Caco-2 (cell line): Measurements from ENCODE around the gene EDN1. TPM values are rescaled to one million over a fixed set of nuclear protein-coding genes. Genes with fewer than 3 reads are reported as not detected.
"Not testable (repeated sequence)": the region's sequence is repeated elsewhere in the genome, so short reads cannot be mapped to it uniquely, and the experiment has no call there.

Experiments used
- BruUV-seq: library from RNA; stranded (reverse); fragments of 400-500 nt; replicated peaks from 2 replicates; lab custom pipeline; 2021; lab: Mats Ljungman, UMichigan
- CTCF ChIA-PET: fragments of 300-600 bp; sonication (Branson Sonifier 250); formaldehyde crosslinking; loops from one replicate; lab custom pipeline; 2022; ENCODE audit warnings: antibody characterized with exemption; lab: Charles Lee
- POLR2A ChIA-PET: fragments of 300-600 bp; sonication (Branson Sonifier 250); formaldehyde crosslinking; loops from one replicate; lab custom pipeline; 2022; ENCODE audit warnings: antibody characterized with exemption; lab: Charles Lee
- DNase-seq, 2 experiments: peaks; one replicate each; pipeline versions ENCODE4 v3.0.0 to v3.0.0-alpha.2; 2020 to 2022
- H3K27me3 ChIP-seq: replicated peaks from 2 replicates; pipeline ENCODE4 v1.6.0; 2011; ENCODE audit warnings: low read length; ENCODE audit not compliant: control insufficient read depth, insufficient read depth
- H3K36me3 ChIP-seq: 2 replicates; pipeline ENCODE4 v1.5.1; 2011; ENCODE audit warnings: low read length; ENCODE audit not compliant: control insufficient read depth, insufficient read depth
- H3K4me1 ChIP-seq: fragments of 250-450 bp; sonication (Bioruptor Pico); 2 replicates; pipeline ENCODE4 v1.5.1; 2020; ENCODE audit warnings: mild to moderate bottlenecking
- H3K4me3 ChIP-seq: 2 replicates; pipeline ENCODE4 v1.5.1; 2011; ENCODE audit warnings: low read depth, mild to moderate bottlenecking, control low read depth, low read length
- H3K9me3 ChIP-seq: fragments of 250-450 bp; sonication (Bioruptor Pico); 2 replicates; pipeline ENCODE4 v1.5.1; 2020; ENCODE audit warnings: mild to moderate bottlenecking, moderate library complexity
- H3K27ac Mint-ChIP-seq: one replicate; pipeline ENCODE4 v1.8.0; 2022; ENCODE audit warnings: mixed read lengths; ENCODE audit not compliant: unreplicated experiment
- H3K27me3 Mint-ChIP-seq: one replicate; pipeline ENCODE4 v1.8.0; 2022; ENCODE audit warnings: mixed read lengths; ENCODE audit not compliant: insufficient read depth, unreplicated experiment
- H3K36me3 Mint-ChIP-seq: one replicate; pipeline ENCODE4 v1.8.0; 2022; ENCODE audit warnings: mild to moderate bottlenecking, mixed read lengths; ENCODE audit not compliant: insufficient read depth, unreplicated experiment
- H3K4me1 Mint-ChIP-seq: one replicate; pipeline ENCODE4 v1.8.0; 2022; ENCODE audit warnings: low read depth, mixed read lengths; ENCODE audit not compliant: unreplicated experiment
- H3K4me3 Mint-ChIP-seq: one replicate; pipeline ENCODE4 v1.8.0; 2022; ENCODE audit warnings: mild to moderate bottlenecking, moderate library complexity, mixed read lengths; ENCODE audit not compliant: unreplicated experiment
- H3K9me3 Mint-ChIP-seq: one replicate; pipeline ENCODE4 v1.8.0; 2022; ENCODE audit warnings: mixed read lengths; ENCODE audit not compliant: unreplicated experiment
- CTCF ChIP-seq, 2 experiments: fragments of 200-600 bp in 1 of 2; IDR thresholded peaks; 1 replicate in 1 of 2; 2 replicates in 1 of 2; pipeline versions ENCODE4 v1.5.1 to v1.8.0; 2011 to 2022; ENCODE audit warnings: antibody characterized with exemption in 1 of 2, control low read depth in 1 of 2, inconsistent platforms in 1 of 2, low read depth in 1 of 2, low read length in 1 of 2, mild to moderate bottlenecking in 1 of 2, moderate library complexity in 1 of 2; ENCODE audit not compliant: insufficient read depth in 1 of 2, severe bottlenecking in 1 of 2, unreplicated experiment in 1 of 2
- intact Hi-C: fragments of 100-400 bp; cut with micrococcal nuclease; formaldehyde crosslinking; loops from one replicate; pipeline ENCODE4 v1.10.0; 2022; ENCODE audit not compliant: unreplicated experiment
- total RNA-seq: library from RNA; stranded (reverse); gene quantifications from 2 replicates; pipeline ENCODE4 v1.2.3, GENCODE V29; 2022

EDN1 gene
- total RNA-seq, 1 experiment from 2014 or later = 14.0 TPM

GRCh38 chr6:12331951-12332749 is 42.0 kb downstream of the EDN1 start:
- Histone ChIP-seq H3K36me3 (no peaks in the 10 kb centered on the region), H3K4me1 (peaks cover 44% of the 10 kb centered on the region), H3K4me3 (no peak overlapping the region), H3K9me3 (peaks cover 5% of the 10 kb centered on the region), H3K27me3 (no peaks in the 10 kb centered on the region; the same call in 1 of the 2 replicates)
- intact Hi-C loops = loop anchor here (1.0 to 2.0 kb wide), 6 partner anchors 8 to 271 kb away; no protein-coding TSS in a partner anchor
- Mint-ChIP-seq H3K4me3 (peak overlapping the region; percentile 34), H3K27ac (peak overlapping the region; percentile 91), H3K27me3 (no peaks in the 10 kb centered on the region), H3K9me3 (peaks cover 11% of the 10 kb centered on the region), H3K4me1 (peaks cover 54% of the 10 kb centered on the region), H3K36me3 (peaks cover 24% of the 10 kb centered on the region)
- TSS peak; percentile 93 for BruUV-seq
- ChIA-PET POLR2A (interaction anchor here (1.0 to 1.3 kb wide), 5 partner anchors 12 to 41 kb away, joined by 3 to 15 read pairs (median 5); partner anchors contain the start of gene EDN1), CTCF (interaction anchor here (0.6 to 1.8 kb wide), 6 partner anchors 27 to 172 kb away, joined by 3 to 9 read pairs (median 4); partner anchors contain the start of gene EDN1)
- no peak for TF ChIP-seq CTCF (IDR thresholded peaks at IDR 0.05; ENCODE audit: insufficient read depth in 1 of 2, low read depth in 1 of 2, low read length in 1 of 2, severe bottlenecking in 1 of 2, unreplicated experiment in 1 of 2)
- DNase-seq = peak; percentile 86 to 90

GRCh38 chr6:12332750-12333079 is 42.6 kb downstream of the EDN1 start:
- not testable (repeated sequence) for H3K4me3 ChIP-seq, H3K4me3 Mint-ChIP-seq, H3K27me3 ChIP-seq, H3K27me3 Mint-ChIP-seq, BruUV-seq, H3K36me3 ChIP-seq, H3K9me3 ChIP-seq, DNase-seq
- intact Hi-C loops = loop anchor here (1.0 kb wide), 3 partner anchors 8 to 16 kb away; no protein-coding TSS in a partner anchor
- ChIA-PET POLR2A (interaction anchor here (1.2 kb wide), 1 partner anchor 41 kb away, joined by 15 read pairs; the partner anchor contains the start of gene EDN1), CTCF (interaction anchor here (1.8 kb wide), 1 partner anchor 39 kb away, joined by 5 read pairs; no protein-coding TSS in a partner anchor)
- Mint-ChIP-seq H3K4me1 (peaks cover 51% of the 10 kb centered on the region), H3K27ac (peak overlapping the region; percentile 91), H3K36me3 (peaks cover 24% of the 10 kb centered on the region), H3K9me3 (peaks cover 11% of the 10 kb centered on the region)
- H3K4me1 ChIP-seq = peaks cover 44% of the 10 kb centered on the region

- CTCF ChIA-PET = no interaction called here
- H3K9me3 ChIP-seq = peaks cover 5% of the 10 kb centered on the region
- Mint-ChIP-seq H3K27ac (no peak overlapping the region), H3K36me3 (peaks cover 24% of the 10 kb centered on the region), H3K9me3 (peaks cover 11% of the 10 kb centered on the region), H3K4me3 (no peak overlapping the region), H3K27me3 (no peaks in the 10 kb centered on the region), H3K4me1 (peaks cover 47% of the 10 kb centered on the region)
- H3K27me3 ChIP-seq = no peaks in the 10 kb centered on the region; the same call in 1 of the 2 replicates
- POLR2A ChIA-PET = no interaction called here
- no peak for TF ChIP-seq CTCF (IDR thresholded peaks at IDR 0.05; ENCODE audit: insufficient read depth in 1 of 2, low read depth in 1 of 2, low read length in 1 of 2, severe bottlenecking in 1 of 2, unreplicated experiment in 1 of 2)
- peaks cover 44% of the 10 kb centered on the region for H3K4me1 ChIP-seq
- H3K4me3 ChIP-seq = no peak overlapping the region
- intact Hi-C loops = no loop called here
- H3K36me3 ChIP-seq = no peaks in the 10 kb centered on the region
- BruUV-seq = no TSS peak
- no peak for DNase-seq
These were observed 43.0 kb downstream of the EDN1 start for GRCh38 chr6:12333128-12333527.
